ENCODE data around the gene CEMIP. TPM values are rescaled to one million over a fixed set of nuclear protein-coding genes. Genes with fewer than 3 reads are reported as not detected.

CEMIP gene
- total and polyA plus RNA-seq, 2 experiments from 2014 or later, result 0.27 to 2.1 TPM

DNA sequence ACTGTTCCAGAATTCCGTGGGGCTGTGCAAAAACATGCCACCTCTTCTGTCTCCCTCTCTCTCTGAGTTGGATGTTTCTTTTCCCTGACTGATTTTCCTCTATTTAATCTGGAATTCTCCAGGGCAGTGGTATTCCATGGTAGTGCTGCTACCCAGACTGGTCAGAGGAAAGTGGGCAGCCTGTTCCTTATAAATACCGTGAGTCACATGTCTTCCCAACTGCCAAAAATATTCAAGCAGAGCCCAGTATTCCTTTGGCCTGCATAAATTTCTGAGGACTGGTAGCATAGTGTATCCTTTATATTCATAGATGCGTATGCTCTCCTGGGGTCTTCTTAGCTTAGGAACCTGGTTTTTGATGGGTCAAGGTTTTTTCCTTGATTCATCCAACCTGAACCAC lies 40.9 kb downstream of the CEMIP start (continued):
- TF ChIP-seq, protein P1, sequence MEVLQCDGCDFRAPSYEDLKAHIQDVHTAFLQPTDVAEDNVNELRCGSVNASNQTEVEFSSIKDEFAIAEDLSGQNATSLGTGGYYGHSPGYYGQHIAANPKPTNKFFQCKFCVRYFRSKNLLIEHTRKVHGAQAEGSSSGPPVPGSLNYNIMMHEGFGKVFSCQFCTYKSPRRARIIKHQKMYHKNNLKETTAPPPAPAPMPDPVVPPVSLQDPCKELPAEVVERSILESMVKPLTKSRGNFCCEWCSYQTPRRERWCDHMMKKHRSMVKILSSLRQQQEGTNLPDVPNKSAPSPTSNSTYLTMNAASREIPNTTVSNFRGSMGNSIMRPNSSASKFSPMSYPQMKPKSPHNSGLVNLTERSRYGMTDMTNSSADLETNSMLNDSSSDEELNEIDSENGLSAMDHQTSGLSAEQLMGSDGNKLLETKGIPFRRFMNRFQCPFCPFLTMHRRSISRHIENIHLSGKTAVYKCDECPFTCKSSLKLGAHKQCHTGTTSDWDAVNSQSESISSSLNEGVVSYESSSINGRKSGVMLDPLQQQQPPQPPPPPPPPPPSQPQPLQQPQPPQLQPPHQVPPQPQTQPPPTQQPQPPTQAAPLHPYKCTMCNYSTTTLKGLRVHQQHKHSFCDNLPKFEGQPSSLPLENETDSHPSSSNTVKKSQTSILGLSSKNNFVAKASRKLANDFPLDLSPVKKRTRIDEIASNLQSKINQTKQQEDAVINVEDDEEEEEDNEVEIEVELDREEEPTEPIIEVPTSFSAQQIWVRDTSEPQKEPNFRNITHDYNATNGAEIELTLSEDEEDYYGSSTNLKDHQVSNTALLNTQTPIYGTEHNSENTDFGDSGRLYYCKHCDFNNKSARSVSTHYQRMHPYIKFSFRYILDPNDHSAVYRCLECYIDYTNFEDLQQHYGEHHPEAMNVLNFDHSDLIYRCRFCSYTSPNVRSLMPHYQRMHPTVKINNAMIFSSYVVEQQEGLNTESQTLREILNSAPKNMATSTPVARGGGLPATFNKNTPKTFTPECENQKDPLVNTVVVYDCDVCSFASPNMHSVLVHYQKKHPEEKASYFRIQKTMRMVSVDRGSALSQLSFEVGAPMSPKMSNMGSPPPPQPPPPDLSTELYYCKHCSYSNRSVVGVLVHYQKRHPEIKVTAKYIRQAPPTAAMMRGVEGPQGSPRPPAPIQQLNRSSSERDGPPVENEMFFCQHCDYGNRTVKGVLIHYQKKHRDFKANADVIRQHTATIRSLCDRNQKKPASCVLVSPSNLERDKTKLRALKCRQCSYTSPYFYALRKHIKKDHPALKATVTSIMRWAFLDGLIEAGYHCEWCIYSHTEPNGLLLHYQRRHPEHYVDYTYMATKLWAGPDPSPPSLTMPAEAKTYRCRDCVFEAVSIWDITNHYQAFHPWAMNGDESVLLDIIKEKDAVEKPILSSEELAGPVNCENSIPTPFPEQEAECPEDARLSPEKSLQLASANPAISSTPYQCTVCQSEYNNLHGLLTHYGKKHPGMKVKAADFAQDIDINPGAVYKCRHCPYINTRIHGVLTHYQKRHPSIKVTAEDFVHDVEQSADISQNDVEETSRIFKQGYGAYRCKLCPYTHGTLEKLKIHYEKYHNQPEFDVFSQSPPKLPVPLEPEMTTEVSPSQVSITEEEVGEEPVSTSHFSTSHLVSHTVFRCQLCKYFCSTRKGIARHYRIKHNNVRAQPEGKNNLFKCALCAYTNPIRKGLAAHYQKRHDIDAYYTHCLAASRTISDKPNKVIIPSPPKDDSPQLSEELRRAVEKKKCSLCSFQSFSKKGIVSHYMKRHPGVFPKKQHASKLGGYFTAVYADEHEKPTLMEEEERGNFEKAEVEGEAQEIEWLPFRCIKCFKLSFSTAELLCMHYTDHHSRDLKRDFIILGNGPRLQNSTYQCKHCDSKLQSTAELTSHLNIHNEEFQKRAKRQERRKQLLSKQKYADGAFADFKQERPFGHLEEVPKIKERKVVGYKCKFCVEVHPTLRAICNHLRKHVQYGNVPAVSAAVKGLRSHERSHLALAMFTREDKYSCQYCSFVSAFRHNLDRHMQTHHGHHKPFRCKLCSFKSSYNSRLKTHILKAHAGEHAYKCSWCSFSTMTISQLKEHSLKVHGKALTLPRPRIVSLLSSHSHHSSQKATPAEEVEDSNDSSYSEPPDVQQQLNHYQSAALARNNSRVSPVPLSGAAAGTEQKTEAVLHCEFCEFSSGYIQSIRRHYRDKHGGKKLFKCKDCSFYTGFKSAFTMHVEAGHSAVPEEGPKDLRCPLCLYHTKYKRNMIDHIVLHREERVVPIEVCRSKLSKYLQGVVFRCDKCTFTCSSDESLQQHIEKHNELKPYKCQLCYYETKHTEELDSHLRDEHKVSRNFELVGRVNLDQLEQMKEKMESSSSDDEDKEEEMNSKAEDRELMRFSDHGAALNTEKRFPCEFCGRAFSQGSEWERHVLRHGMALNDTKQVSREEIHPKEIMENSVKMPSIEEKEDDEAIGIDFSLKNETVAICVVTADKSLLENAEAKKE (CRISPR knock-in tag; IDR thresholded peaks at IDR 0.05), result no peak
- TF ChIP-seq, protein P2, sequence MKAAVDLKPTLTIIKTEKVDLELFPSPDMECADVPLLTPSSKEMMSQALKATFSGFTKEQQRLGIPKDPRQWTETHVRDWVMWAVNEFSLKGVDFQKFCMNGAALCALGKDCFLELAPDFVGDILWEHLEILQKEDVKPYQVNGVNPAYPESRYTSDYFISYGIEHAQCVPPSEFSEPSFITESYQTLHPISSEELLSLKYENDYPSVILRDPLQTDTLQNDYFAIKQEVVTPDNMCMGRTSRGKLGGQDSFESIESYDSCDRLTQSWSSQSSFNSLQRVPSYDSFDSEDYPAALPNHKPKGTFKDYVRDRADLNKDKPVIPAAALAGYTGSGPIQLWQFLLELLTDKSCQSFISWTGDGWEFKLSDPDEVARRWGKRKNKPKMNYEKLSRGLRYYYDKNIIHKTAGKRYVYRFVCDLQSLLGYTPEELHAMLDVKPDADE (IDR thresholded peaks at IDR 0.05), result no peak
- TF ChIP-seq CREB1 (CRISPR knock-in tag; IDR thresholded peaks at IDR 0.05; ENCODE audit: low read depth) (no peak), STAT1 (IDR thresholded peaks at IDR 0.05; ENCODE audit: unreplicated experiment) (no peak), ZNF331 (CRISPR knock-in tag; IDR thresholded peaks at IDR 0.05; ENCODE audit: low read depth) (no peak), NANOG (IDR thresholded peaks at IDR 0.05; ENCODE audit: borderline replicate concordance) (no peak)

DNA sequence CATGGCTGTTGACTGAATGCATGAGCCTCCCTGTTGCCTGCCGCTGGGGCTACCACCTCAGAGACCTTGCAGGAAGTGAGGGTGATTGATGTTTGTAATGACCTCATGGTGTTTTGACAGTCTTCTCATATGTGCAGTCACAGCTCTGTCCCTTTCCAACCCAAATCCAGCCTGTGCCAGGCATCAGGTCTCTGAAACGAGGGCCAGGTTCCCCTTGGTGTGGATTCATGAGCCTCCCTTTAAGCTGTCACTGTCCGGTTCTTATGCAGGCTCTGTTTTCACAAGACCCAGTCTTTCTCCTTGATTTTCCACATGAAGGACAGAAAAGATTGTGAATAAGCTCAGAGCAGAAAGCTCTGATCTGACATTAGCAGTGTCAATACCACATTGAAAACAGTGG lies 43.1 kb downstream of the CEMIP start:
- Mint-ChIP-seq H3K27ac (no peak overlapping the region), H3K4me1 (peaks cover 10% of the 10 kb centered on the region), H3K9me3 (no peaks in the 10 kb centered on the region), H3K36me3 (ENCODE audit: low read depth) (no peaks in the 10 kb centered on the region; the same call in 2 of the 3 replicates), H3K4me3 (no peak overlapping the region), H3K27me3 (ENCODE audit: insufficient read depth, low read depth, poor library complexity) (peaks cover 9% of the 10 kb centered on the region)
- Histone ChIP-seq H3K36me3 (ENCODE audit: insufficient read depth) (no peaks in the 10 kb centered on the region), H3K79me2 (replicated peaks; ENCODE audit: insufficient read depth) (no peaks in the 10 kb centered on the region), H4K20me1 (replicated peaks; ENCODE audit: insufficient read depth) (no peaks in the 10 kb centered on the region), H3K4me1 (ENCODE audit: insufficient read depth) (peaks cover 19% of the 10 kb centered on the region), H3K4me2 (0 out of 2 replicates have a peak overlapping the region, but pooled peaks have one; percentile 37), H3K27me3 (ENCODE audit: insufficient read depth) (no peaks in the 10 kb centered on the region), H3K4me3 (no peak overlapping the region), H3K27ac (ENCODE audit: low read depth) (no peak overlapping the region), H3F3A (replicated peaks; ENCODE audit: low read depth) (no peaks in the 10 kb centered on the region), H3K9me2 (ENCODE audit: insufficient read depth) (peaks cover 38% of the 10 kb centered on the region), H2AFZ (no peak overlapping the region)
- no peak for ATAC-seq
- DNase-seq (ENCODE audit: low spot score), result no peak
- TF ChIP-seq EZH2phosphoT487 (IDR thresholded peaks at IDR 0.05; ENCODE audit: unreplicated experiment), result no peak
- TF ChIP-seq JUNB (IDR thresholded peaks at IDR 0.05; ENCODE audit: unreplicated experiment), result no peak
- TF ChIP-seq, protein P2 (IDR thresholded peaks at IDR 0.05), result no peak
